ENCODE results near the gene ADAMTS12. TPM values are rescaled to one million over a fixed set of nuclear protein-coding genes. Genes with fewer than 3 reads are reported as not detected.

ADAMTS12 gene
- total and polyA plus RNA-seq, 2 experiments from 2014 or later: 9.1 to 17.1 TPM

- no peaks in the 10 kb centered on the region for H3K4me1 Mint-ChIP-seq
- H3K27ac Mint-ChIP-seq: no peak overlapping the region
- Histone ChIP-seq H3K9me2 (ENCODE audit: insufficient read depth) (peaks cover 2% of the 10 kb centered on the region; the same call in 1 of the 2 replicates), H3K27me3 (ENCODE audit: insufficient read depth) (no peaks in the 10 kb centered on the region), H4K20me1 (replicated peaks; ENCODE audit: insufficient read depth) (no peaks in the 10 kb centered on the region), H3K4me3 (no peak overlapping the region), H3K4me1 (ENCODE audit: insufficient read depth) (no peaks in the 10 kb centered on the region), H3K4me2 (no peak overlapping the region), H2AFZ (no peak overlapping the region), H3K27ac (ENCODE audit: low read depth) (no peak overlapping the region), H3K79me2 (replicated peaks; ENCODE audit: insufficient read depth) (no peaks in the 10 kb centered on the region), H3K36me3 (ENCODE audit: insufficient read depth) (0 out of 2 replicates have a peak, but pooled peaks cover 14% of the 10 kb centered on the region), H3F3A (replicated peaks; ENCODE audit: low read depth) (no peaks in the 10 kb centered on the region)
- no peak for TF ChIP-seq CREB1 (CRISPR knock-in tag; IDR thresholded peaks at IDR 0.05; ENCODE audit: low read depth)
- no peak for TF ChIP-seq EZH2 (IDR thresholded peaks at IDR 0.05; ENCODE audit: low read depth, unreplicated experiment)
- TF ChIP-seq ETS1 (IDR thresholded peaks at IDR 0.05): no peak
- TF ChIP-seq ZNF114 (CRISPR knock-in tag; IDR thresholded peaks at IDR 0.05): no peak
- no peak for TF ChIP-seq NANOG (IDR thresholded peaks at IDR 0.05; ENCODE audit: borderline replicate concordance)
- TF ChIP-seq REST (IDR thresholded peaks at IDR 0.05; ENCODE audit: unreplicated experiment): no peak
- no peaks in the 10 kb centered on the region for H3K27me3 Mint-ChIP-seq (ENCODE audit: insufficient read depth, low read depth, poor library complexity)
- ATAC-seq: no peak
- no peak for DNase-seq (ENCODE audit: low spot score)
- H3K9me3 Mint-ChIP-seq: peaks cover 38% of the 10 kb centered on the region
- peaks cover 29% of the 10 kb centered on the region for H3K36me3 Mint-ChIP-seq (ENCODE audit: low read depth)
- no peak overlapping the region for H3K4me3 Mint-ChIP-seq
Observed at GRCh38 chr5:33903118-33903517, 11.3 kb upstream of the ADAMTS12 start.

- no peaks in the 10 kb centered on the region for H3K79me2 ChIP-seq (replicated peaks; ENCODE audit: insufficient read depth)
- Mint-ChIP-seq H3K4me1 (no peaks in the 10 kb centered on the region), H3K9me3 (peaks cover 21% of the 10 kb centered on the region), H3K4me3 (no peak overlapping the region), H3K36me3 (ENCODE audit: low read depth) (peaks cover 14% of the 10 kb centered on the region), H3K27me3 (ENCODE audit: insufficient read depth, low read depth, poor library complexity) (no peaks in the 10 kb centered on the region), H3K27ac (no peak overlapping the region)
- DNase-seq (ENCODE audit: low spot score) (no peak), ATAC-seq (no peak)
- no peaks in the 10 kb centered on the region for H3K4me1 ChIP-seq (ENCODE audit: insufficient read depth)
- no peaks in the 10 kb centered on the region for H3K27me3 ChIP-seq (ENCODE audit: insufficient read depth)
- H3K9me2 ChIP-seq (ENCODE audit: insufficient read depth): peaks cover 15% of the 10 kb centered on the region; the same call in 1 of the 2 replicates
- 0 out of 2 replicates have a peak, but pooled peaks cover 1% of the 10 kb centered on the region for H3K36me3 ChIP-seq (ENCODE audit: insufficient read depth)
- H3K4me3 ChIP-seq: no peak overlapping the region
- H3K27ac ChIP-seq (ENCODE audit: low read depth): no peak overlapping the region
- no peak overlapping the region for H2AFZ ChIP-seq
- no peaks in the 10 kb centered on the region for H4K20me1 ChIP-seq (replicated peaks; ENCODE audit: insufficient read depth)
- H3K4me2 ChIP-seq: no peak overlapping the region
- no peaks in the 10 kb centered on the region for H3F3A ChIP-seq (replicated peaks; ENCODE audit: low read depth)
- TF ChIP-seq CTCF (conservative IDR thresholded peaks at IDR 0.05; ENCODE audit: low read depth in 2 of 2) (no peak), EZH2phosphoT487 (IDR thresholded peaks at IDR 0.05; ENCODE audit: unreplicated experiment) (no peak), POLR2AphosphoS5 (IDR thresholded peaks at IDR 0.05; ENCODE audit: low read depth) (no peak), NANOG (IDR thresholded peaks at IDR 0.05; ENCODE audit: borderline replicate concordance) (no peak), EZH2 (IDR thresholded peaks at IDR 0.05; ENCODE audit: low read depth, unreplicated experiment) (no peak), CREB1 (CRISPR knock-in tag; IDR thresholded peaks at IDR 0.05; ENCODE audit: low read depth) (no peak), ETS1 (IDR thresholded peaks at IDR 0.05) (no peak), ZNF114 (CRISPR knock-in tag; IDR thresholded peaks at IDR 0.05) (no peak)
Observed at GRCh38 chr5:33901156-33901555, 9.4 kb upstream of the ADAMTS12 start.

All from GM23338 (cell line).